Endothelial cell of umbilical vein (primary cell): ENCODE results near the gene SLC24A3. TPM values are rescaled to one million over a fixed set of nuclear protein-coding genes. Genes with fewer than 3 reads are reported as not detected.
A peak's percentile ranks its signal among the peaks of the same experiment; 100 is the strongest.

ENCODE experiments used
- Bru-seq: library from RNA; stranded (reverse); fragments of 400-500 nt; gene quantifications from one replicate; lab custom pipeline; 2021; lab: Mats Ljungman, UMichigan
- BruChase-seq, 2 experiments: library from RNA; stranded (reverse); fragments of 400-500 nt; gene quantifications; one replicate each; lab custom pipeline; 2021; lab: Mats Ljungman, UMichigan
- BruUV-seq: library from RNA; stranded (reverse); fragments of 400-500 nt; replicated peaks from 2 replicates; lab custom pipeline; 2021; lab: Mats Ljungman, UMichigan
- CTCF ChIA-PET: fragments of 300-600, 350-600 bp; sonication (Branson Sonifier 250); formaldehyde crosslinking; loops from one replicate; lab custom pipeline; 2021; ENCODE audit warnings: antibody characterized with exemption, inconsistent platforms; lab: Charles Lee
- POLR2A ChIA-PET: fragments of 300-600, 350-600 bp; sonication (Branson Sonifier 250); formaldehyde crosslinking; loops from one replicate; lab custom pipeline; 2021; ENCODE audit warnings: antibody characterized with exemption, inconsistent platforms; lab: Charles Lee
- DNase-seq: peaks from one replicate; pipeline ENCODE4 v3.0.0-alpha.2; 2011; ENCODE audit warnings: low read depth, low spot score
- FAIRE-seq: peaks from 2 replicates; lab custom pipeline; 2011; peaks lifted over from hg19 to GRCh38; lab: Jason Lieb, UNC
- H2AFZ ChIP-seq: 2 replicates; pipeline ENCODE4 v1.6.0; 2012; ENCODE audit warnings: low read depth, low read length, control low read depth, inconsistent platforms
- H3K27ac ChIP-seq: 2 replicates; pipeline ENCODE4 v1.5.1; 2011; ENCODE audit warnings: low read depth, mild to moderate bottlenecking, control low read depth, low read length, moderate library complexity; ENCODE audit not compliant: insufficient read depth
- H3K27me3 ChIP-seq, 2 experiments: 2 replicates each; pipeline versions ENCODE4 v1.6.0 to v1.6.1; 2011; ENCODE audit warnings: low read length in 2 of 2, mixed read lengths in 1 of 2; ENCODE audit not compliant: control insufficient read depth in 2 of 2, insufficient read depth in 2 of 2
- H3K36me3 ChIP-seq, 2 experiments: 2 replicates in 1 of 2; 3 replicates in 1 of 2; pipeline ENCODE4 v1.5.1; 2011; ENCODE audit warnings: low read length in 2 of 2, mild to moderate bottlenecking in 1 of 2, moderate library complexity in 1 of 2; ENCODE audit not compliant: control insufficient read depth in 2 of 2, insufficient read depth in 2 of 2; ENCODE audit errors: extremely low read depth in 1 of 2
- H3K4me1 ChIP-seq: 3 replicates; pipeline ENCODE4 v1.5.1; 2011; ENCODE audit warnings: mild to moderate bottlenecking, low read length; ENCODE audit not compliant: control insufficient read depth, insufficient read depth; ENCODE audit errors: extremely low read depth
- H3K4me2 ChIP-seq: 2 replicates; pipeline ENCODE4 v1.6.1; 2011; ENCODE audit warnings: low read length, control low read depth, mixed read lengths; ENCODE audit not compliant: insufficient read depth
- H3K4me3 ChIP-seq, 3 experiments: fragments of 200-600 bp in 1 of 3; sonication (generic), shearing (Covaris generic) in 1 of 3; replicated peaks in 1 of 3; 2 replicates each; pipeline ENCODE4 v1.5.1; 2011 to 2016; ENCODE audit warnings: control low read depth in 3 of 3, low read length in 3 of 3, mild to moderate bottlenecking in 2 of 3, inconsistent platforms in 1 of 3, low read depth in 1 of 3, moderate library complexity in 1 of 3; ENCODE audit not compliant: insufficient read depth in 1 of 3
- H3K79me2 ChIP-seq: 2 replicates; pipeline ENCODE4 v1.6.0; 2012; ENCODE audit warnings: low read length, inconsistent platforms; ENCODE audit not compliant: control insufficient read depth, insufficient read depth
- H3K9ac ChIP-seq: replicated peaks from 2 replicates; pipeline ENCODE3; 2011; ENCODE audit warnings: low read length, control low read depth; ENCODE audit not compliant: insufficient read depth; ENCODE audit errors: extremely low read depth
- H3K9me1 ChIP-seq: replicated peaks from 3 replicates; pipeline ENCODE4 v1.6.0; 2011; ENCODE audit warnings: mild to moderate bottlenecking, low read length; ENCODE audit not compliant: control insufficient read depth, insufficient read depth; ENCODE audit errors: extremely low read depth
- H3K9me3 ChIP-seq: replicated peaks from 2 replicates; pipeline ENCODE4 v1.5.1; 2012; ENCODE audit warnings: low read length, inconsistent platforms; ENCODE audit not compliant: control insufficient read depth, insufficient read depth
- H4K20me1 ChIP-seq: replicated peaks from 2 replicates; pipeline ENCODE3; 2011; ENCODE audit warnings: mild to moderate bottlenecking, low read length; ENCODE audit not compliant: control insufficient read depth, insufficient read depth; ENCODE audit errors: extremely low read depth
- EZH2 ChIP-seq: IDR thresholded peaks from 2 replicates; pipeline ENCODE4 v1.6.1; 2012; ENCODE audit warnings: borderline replicate concordance, low read depth, mild to moderate bottlenecking, moderate library complexity, low read length, inconsistent platforms; ENCODE audit not compliant: severe bottlenecking
- FOS ChIP-seq: IDR thresholded peaks from 2 replicates; pipeline ENCODE4 v1.6.1; 2011; ENCODE audit warnings: mild to moderate bottlenecking, low read length, moderate library complexity, borderline replicate concordance; ENCODE audit not compliant: insufficient read depth
- GATA2 ChIP-seq: IDR thresholded peaks from 2 replicates; pipeline ENCODE4 v1.7.0; 2011; ENCODE audit warnings: low read depth, mild to moderate bottlenecking, moderate library complexity, mixed read lengths, low read length; ENCODE audit not compliant: insufficient read length, insufficient read depth
- JUN ChIP-seq: IDR thresholded peaks from 2 replicates; pipeline ENCODE4 v1.6.1; 2011; ENCODE audit warnings: borderline replicate concordance, low read depth; ENCODE audit not compliant: insufficient read length, insufficient read depth
- MAX ChIP-seq: IDR thresholded peaks from 2 replicates; pipeline ENCODE4 v1.6.1; 2011; ENCODE audit not compliant: insufficient read depth, insufficient read length
- POLR2A ChIP-seq: IDR thresholded peaks from 2 replicates; pipeline ENCODE4 v1.6.1; 2012; ENCODE audit warnings: low read depth, mild to moderate bottlenecking, control low read depth, low read length
- dilution Hi-C: fragments of 300-500 bp; cut with MboI; formaldehyde crosslinking; loops from one replicate; pipeline ENCODE4 v1.15.0; 2019; ENCODE audit warnings: low sequenced_read_pairs; ENCODE audit not compliant: extremely low pct_ligation_motif_present
- intact Hi-C: fragments of 100-400 bp; cut with micrococcal nuclease; formaldehyde crosslinking; loops from one replicate; pipeline ENCODE4 v1.10.0; 2022
- long read RNA-seq: library from polyadenylated mRNA; stranded (forward); transcript quantifications from one replicate; pipeline ENCODE4 v2.0.0, GENCODE V29; 2021
- polyA minus RNA-seq, 3 experiments: library from RNA; depleted of rRNA, polyadenylated mRNA; stranded (reverse); fragments of >200 nt; gene quantifications; 1 replicate in 1 of 3; 2 replicates in 2 of 3; pipeline ENCODE4 v1.2.3, GENCODE V29; 2011
- polyA plus RNA-seq, 4 experiments: library from polyadenylated mRNA; depleted of rRNA in 3 of 4; stranded (reverse) in 3 of 4; unstranded in 1 of 4; fragments of >200 nt; gene quantifications; 2 replicates each; pipeline versions ENCODE4 v1.2.1 to v1.2.3, GENCODE V29; 2011 to 2012; ENCODE audit warnings: missing spikeins in 1 of 4
- total RNA-seq: library from RNA; stranded (reverse); gene quantifications from 2 replicates; pipeline ENCODE4 v1.2.3, GENCODE V29; 2021
- TF ChIP-seq, protein P1 (sequence below), 2 donors: IDR thresholded peaks; 1 replicate in 1 of 2; 2 replicates in 1 of 2; pipeline ENCODE4 v1.5.1; 2011; ENCODE audit warnings: low read length in 2 of 2, mild to moderate bottlenecking in 2 of 2, moderate library complexity in 2 of 2, control low read depth in 1 of 2, inconsistent platforms in 1 of 2, low read depth in 1 of 2; ENCODE audit not compliant: insufficient read depth in 1 of 2; ENCODE audit errors: extremely low read depth in 1 of 2

The SLC24A3 gene
- not detected in 2 replicates for total RNA-seq
- polyA plus RNA-seq: not detected in 2 replicates
- not detected in 2 replicates for polyA plus RNA-seq (2011; cell fraction: cytosol; rRNA removed)
- polyA plus RNA-seq (2011; cell fraction: nucleus; rRNA removed): not detected in 2 replicates
- polyA plus RNA-seq (2012): not detected in 2 replicates
- polyA minus RNA-seq: not detected in 2 replicates
- polyA minus RNA-seq (2011; cell fraction: cytosol; rRNA and poly(A)+ RNA removed): not detected
- not detected in 2 replicates for polyA minus RNA-seq (2011; cell fraction: nucleus; rRNA and poly(A)+ RNA removed)
- percentile 0 among the genes with signal in this experiment for Bru-seq, nascent RNA
- BruChase-seq, experiment 1, labeled RNA remaining after a 6-hour chase: percentile 1 among the genes with signal in this experiment
- not detected for BruChase-seq, experiment 2, labeled RNA remaining after a 2-hour chase
- long read RNA-seq: 0 reads

GRCh38 chr20:19212469-19212815 lies at the start of gene SLC24A3:
Gene SLC24A3 (plus strand): TSS chr20:19212642.
- CTCF ChIA-PET: no interaction called here
- no peak for TF ChIP-seq JUN
- TF ChIP-seq, protein P1, sequence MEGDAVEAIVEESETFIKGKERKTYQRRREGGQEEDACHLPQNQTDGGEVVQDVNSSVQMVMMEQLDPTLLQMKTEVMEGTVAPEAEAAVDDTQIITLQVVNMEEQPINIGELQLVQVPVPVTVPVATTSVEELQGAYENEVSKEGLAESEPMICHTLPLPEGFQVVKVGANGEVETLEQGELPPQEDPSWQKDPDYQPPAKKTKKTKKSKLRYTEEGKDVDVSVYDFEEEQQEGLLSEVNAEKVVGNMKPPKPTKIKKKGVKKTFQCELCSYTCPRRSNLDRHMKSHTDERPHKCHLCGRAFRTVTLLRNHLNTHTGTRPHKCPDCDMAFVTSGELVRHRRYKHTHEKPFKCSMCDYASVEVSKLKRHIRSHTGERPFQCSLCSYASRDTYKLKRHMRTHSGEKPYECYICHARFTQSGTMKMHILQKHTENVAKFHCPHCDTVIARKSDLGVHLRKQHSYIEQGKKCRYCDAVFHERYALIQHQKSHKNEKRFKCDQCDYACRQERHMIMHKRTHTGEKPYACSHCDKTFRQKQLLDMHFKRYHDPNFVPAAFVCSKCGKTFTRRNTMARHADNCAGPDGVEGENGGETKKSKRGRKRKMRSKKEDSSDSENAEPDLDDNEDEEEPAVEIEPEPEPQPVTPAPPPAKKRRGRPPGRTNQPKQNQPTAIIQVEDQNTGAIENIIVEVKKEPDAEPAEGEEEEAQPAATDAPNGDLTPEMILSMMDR (IDR thresholded peaks at IDR 0.05; ENCODE audit: extremely low read depth in 1 of 2, insufficient read depth in 1 of 2, low read depth in 1 of 2, low read length in 2 of 2): no peak
- no peak for TF ChIP-seq POLR2A
- TF ChIP-seq EZH2: no peak
- no peak for TF ChIP-seq FOS
- no peak for TF ChIP-seq MAX
- no peak for TF ChIP-seq GATA2
- Histone ChIP-seq H3K9me1 (no peaks in the 10 kb centered on the region), H3K4me3 (no peak within 1 kb of the TSS), H2AFZ (no peak within 1 kb of the TSS), H3K27ac (no peak within 1 kb of the TSS), H3K79me2 (no peaks in the 10 kb centered on the region), H3K36me3 (no peaks in the 10 kb centered on the region), H3K9ac (no peak within 1 kb of the TSS), H3K9me3 (no peaks in the 10 kb centered on the region), H3K27me3 (peaks cover 18 to 24% of the 10 kb centered on the region in 2 experiments), H4K20me1 (no peaks in the 10 kb centered on the region), H3K4me2 (no peak within 1 kb of the TSS), H3K4me1 (no peaks in the 10 kb centered on the region)
- dilution Hi-C loops: no loop called here
- intact Hi-C loops: no loop called here
- FAIRE-seq: no peak
- BruUV-seq: no TSS peak
- no peak for DNase-seq
- POLR2A ChIA-PET: no interaction called here
